Measurements from ENCODE around the gene GTF3C1.
"Not testable (repeated sequence)": the region's sequence is repeated elsewhere in the genome, so short reads cannot be mapped to it uniquely, and the experiment has no call there.

GTF3C1 gene, protein sequence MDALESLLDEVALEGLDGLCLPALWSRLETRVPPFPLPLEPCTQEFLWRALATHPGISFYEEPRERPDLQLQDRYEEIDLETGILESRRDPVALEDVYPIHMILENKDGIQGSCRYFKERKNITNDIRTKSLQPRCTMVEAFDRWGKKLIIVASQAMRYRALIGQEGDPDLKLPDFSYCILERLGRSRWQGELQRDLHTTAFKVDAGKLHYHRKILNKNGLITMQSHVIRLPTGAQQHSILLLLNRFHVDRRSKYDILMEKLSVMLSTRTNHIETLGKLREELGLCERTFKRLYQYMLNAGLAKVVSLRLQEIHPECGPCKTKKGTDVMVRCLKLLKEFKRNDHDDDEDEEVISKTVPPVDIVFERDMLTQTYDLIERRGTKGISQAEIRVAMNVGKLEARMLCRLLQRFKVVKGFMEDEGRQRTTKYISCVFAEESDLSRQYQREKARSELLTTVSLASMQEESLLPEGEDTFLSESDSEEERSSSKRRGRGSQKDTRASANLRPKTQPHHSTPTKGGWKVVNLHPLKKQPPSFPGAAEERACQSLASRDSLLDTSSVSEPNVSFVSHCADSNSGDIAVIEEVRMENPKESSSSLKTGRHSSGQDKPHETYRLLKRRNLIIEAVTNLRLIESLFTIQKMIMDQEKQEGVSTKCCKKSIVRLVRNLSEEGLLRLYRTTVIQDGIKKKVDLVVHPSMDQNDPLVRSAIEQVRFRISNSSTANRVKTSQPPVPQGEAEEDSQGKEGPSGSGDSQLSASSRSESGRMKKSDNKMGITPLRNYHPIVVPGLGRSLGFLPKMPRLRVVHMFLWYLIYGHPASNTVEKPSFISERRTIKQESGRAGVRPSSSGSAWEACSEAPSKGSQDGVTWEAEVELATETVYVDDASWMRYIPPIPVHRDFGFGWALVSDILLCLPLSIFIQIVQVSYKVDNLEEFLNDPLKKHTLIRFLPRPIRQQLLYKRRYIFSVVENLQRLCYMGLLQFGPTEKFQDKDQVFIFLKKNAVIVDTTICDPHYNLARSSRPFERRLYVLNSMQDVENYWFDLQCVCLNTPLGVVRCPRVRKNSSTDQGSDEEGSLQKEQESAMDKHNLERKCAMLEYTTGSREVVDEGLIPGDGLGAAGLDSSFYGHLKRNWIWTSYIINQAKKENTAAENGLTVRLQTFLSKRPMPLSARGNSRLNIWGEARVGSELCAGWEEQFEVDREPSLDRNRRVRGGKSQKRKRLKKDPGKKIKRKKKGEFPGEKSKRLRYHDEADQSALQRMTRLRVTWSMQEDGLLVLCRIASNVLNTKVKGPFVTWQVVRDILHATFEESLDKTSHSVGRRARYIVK (N-terminal part only)

DNA sequence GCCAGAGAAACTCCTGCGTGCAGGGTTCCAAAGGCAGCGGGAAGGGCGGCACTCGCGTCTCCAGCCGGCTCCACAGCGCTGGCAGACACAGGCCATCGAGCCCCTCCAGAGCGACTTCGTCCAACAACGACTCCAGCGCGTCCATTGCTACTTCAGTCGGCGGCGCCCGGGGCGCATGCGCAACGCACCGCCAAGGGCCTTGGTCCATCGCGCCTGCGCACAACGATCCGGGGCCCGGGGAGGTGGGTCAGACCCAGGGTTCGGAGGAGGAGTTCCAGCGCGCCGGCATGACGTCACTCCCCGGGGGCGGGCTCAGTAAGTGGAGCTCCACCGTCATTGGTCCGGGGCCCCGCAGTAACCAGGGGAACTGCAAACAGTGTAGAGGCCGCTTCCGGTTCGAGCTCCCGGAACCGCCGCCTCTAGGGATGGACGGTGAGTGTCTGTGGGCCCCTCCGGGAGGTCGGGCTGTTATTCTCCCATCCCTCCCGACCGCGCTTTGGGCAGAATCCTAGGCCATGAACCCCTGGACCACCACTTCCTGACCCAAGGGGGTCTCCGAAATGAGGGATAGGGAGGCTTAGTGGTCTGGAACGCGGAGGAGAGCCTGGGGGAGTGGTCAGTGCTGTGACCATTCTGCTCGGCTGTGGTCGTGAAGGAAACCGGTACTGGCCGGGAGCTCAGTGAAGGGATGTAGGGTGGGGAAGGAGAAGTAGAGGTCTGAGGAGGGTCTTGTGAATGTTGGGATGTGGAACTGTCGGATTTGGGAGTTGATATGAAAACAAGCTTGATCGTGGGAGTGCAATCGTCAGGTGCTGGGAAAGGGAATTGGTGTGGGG is at the start of gene GTF3C1, which contains the start of gene KATNIP:
TSS of gene GTF3C1 (minus strand) at position 168 of the 836 bp plus-strand sequence. CDS start at position 145, 23 bp downstream.
TSS of gene KATNIP (plus strand) at position 399 of the 836 bp plus-strand sequence. CDS start at position 426, 27 bp downstream.
- peak; percentile 99 for DNase-seq

DNA sequence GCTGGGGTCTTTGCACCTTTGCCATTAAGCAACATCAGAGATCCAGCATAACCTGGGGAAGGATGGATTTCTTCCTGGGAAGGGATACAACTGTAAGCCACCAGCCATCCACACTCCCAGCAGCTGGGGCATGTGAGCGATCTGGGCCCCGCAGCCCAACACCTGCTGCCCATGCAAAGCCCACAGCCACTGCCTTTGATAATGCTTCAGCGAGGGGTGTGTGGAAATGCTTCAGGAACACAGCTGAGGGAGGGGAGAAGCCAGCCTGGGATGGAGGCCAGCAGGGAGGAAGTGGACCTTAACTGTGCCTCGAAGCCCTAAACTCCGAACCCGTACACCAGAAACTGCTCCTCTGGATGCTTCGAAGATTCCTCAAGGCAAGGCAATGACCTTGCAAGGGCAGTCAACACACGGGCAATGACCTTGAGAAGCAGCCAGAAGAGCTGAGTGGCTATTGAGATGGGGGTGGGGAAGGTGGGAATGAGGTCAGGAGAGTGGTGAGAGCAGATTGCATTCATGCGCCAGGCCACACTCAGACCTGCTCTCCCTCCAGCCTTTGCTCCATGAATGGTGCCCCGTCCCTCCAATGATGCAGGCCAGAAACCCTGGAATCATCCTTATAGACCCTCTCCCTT is 49.3 kb upstream of the GTF3C1 start:
- DNase-seq, result no peak

DNA sequence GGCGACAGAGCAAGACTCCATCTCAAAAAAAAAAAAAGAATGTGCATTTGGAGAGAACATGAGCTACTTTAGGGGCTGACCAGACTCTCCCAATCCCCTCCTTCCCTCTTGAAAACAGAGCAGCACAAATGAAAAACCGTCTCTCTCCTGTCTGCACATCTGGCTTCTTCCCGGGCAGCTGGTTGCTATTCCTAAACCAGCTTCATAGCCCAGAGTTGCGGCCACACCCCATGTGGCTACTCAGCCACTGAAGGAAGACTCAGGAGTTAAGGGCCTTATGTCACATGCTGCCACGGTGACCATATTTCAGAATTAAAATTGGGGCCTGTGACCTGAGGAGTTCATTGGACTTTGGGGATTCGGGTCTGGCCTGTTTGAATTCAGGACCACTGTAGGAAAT is 48.5 kb upstream of the GTF3C1 start:
- DNase-seq, result no peak

DNA sequence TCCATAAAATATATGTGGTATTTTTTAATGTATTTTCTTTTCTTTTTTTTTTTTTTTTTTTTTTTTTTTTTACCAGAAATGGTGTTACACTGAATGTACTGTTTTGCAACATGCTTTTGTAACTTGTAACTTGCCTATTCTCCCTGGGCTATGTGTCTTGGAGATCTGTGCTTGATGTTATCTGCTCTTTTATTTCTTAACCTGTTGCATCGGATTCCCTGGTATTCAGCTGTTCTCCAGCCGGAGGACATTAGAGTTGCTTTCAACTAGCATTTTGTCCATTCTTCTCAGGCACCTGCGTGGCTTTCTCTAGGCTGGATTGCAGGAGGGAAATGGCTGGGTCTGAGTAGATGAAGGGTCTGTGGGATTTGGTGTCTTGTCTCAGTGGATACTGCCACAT is 47.6 kb upstream of the GTF3C1 start:
- DNase-seq, result no peak

DNA sequence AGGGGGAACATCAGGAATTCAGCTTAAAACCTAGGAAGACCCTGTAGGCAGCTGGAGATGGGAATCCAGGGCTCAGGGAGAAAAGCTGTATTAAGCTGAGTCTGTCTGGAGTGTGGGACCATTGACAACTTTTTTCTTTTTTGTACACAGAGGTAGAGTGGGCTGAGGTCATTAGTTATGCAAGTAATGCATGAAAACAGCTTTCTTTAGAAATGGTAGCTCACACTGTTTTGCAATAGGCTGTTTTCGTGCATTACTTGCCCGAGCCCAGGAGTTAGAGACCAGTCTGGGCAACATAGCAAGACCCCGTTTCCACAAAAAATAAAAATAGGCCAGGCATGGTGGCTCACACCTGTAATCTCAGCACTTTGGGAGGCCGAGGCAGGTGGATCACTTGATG is 46.7 kb upstream of the GTF3C1 start:
- DNase-seq, result no peak

DNA sequence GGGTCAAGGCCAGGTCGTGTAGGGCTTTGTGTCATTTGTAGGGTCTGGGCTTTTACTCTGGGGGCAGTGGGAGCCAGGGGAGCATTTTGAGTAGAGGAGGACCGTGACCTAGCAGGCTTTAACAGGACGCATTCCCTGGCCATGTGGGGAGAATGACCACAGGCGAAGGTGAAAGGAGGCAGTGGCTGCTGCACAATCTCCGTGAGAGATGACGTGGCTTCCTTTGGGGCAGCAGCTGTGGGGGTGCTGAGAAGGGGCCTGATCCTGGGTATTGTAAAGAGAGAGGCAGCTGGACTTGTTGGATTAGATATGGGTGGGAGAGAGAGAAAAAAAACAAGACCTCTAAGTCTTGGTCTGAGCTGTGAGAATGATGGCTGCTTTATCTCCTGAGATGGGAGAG is 46.3 kb upstream of the GTF3C1 start:
- DNase-seq, result no peak

DNA sequence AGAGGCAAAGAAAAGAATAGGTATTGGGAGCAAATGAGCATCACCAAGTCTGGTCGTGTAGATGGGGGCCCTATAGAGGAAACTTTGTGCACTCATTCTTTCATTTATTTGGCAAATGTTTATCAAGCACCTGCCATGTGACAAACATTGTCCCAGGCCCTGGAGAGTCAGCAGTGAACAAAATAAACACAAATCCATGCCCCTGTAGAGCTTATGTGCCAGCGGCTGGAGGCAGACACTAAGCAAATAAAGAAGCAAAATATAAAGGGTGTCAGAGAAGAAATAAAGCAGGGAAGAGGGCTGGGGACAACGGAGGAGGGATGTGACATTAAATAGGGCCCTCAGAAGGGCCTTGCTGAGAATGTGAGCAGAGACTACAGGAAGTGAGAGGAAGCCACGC is 45.8 kb upstream of the GTF3C1 start:
- no peak for DNase-seq

DNA sequence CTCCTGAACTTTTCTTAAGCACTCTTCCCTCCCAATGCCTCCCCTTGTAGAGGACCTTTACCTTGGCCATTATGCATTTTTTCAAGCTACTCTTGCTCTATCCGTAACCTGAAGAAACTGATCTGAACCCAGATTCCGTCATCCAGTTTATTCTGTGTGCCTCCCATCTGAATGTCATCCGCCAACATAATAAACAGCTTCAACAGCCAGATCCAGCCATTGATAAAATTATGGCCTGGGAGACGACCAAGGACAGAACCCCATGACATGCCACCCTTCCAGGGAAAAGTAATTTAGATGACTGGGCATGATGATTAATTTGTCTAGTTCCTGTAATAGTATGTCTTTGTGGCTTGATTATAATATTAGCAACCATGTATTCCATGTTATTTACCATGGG is 42.1 kb upstream of the GTF3C1 start:
- DNase-seq, result no peak

DNA sequence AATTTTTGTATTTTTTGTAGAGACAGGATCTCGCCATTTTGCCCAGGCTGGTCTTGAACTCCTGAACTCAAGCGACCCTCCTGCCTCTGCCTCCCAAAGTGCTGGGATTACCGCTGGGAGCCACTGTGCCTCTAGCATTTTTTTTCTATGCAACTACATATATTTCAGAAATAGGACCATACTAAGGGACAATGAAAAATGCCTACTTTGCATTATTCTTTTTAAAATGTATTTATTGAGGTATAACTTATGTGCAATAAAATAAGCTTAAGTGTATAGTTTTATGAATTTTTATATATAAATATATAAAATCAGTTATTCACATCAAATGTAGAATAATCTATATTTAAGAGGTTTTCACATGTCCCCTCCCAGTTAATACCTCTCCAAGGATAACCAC is 38.3 kb upstream of the GTF3C1 start:
- DNase-seq, result no peak

DNA sequence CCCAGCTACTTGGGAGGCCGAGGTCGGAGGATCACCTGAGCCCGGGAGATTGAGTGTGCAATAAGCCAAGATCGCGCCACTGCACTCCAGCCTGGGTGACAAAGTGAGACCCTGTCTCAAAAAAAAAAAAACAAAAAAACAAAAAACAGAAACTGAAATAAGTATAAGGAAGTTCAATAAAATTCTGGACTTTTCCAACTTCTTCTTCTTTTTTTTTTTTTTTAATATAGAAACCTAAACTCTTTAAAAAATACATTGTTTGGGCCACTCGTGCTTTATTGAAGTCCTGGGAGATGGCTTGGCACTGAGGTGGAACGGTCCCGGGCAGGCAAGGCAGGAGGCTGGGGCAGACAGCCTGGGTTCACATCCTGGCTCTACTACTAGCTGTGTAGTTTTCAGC is 37.0 kb upstream of the GTF3C1 start:
- DNase-seq, result no peak

DNA sequence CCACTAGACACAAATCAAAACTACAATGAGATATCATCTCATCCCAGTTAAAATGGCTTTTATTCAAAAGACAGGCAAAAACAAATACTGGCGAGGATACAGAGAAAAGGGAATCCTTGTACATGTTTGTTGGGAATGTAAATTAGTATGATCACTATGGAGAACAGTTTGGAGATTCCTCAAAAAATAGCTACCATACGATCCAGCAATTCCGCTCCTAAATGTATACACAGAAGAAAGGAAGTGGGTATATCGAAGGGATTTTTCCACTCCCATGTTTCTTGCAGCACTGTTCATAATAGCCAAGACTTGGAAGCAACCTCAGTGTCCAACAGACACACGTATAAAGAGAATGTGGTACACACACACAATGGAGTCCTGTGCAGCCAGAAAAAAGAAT is 35.5 kb upstream of the GTF3C1 start:
- DNase-seq, result no peak

DNA sequence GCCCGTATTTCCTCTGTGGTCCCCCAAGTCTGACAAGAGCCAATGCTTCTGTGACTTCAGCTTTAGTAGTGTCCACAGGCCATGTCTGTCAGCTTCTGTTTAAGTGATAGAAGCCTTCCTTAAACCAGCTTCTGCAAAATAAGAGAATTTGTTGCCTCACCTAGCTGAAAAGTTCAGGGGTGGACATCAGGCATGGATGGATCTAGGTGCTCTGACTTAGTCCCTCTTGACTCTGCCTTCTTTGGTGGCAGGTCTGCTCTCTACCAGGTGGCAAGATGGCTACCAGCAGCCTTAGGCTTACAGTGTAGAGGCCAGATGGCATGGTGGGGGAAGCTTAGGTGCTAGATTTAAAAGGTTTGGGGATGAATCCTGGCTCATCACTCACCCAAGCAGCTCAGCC is 33.9 kb upstream of the GTF3C1 start:
- DNase-seq, result no peak

DNA sequence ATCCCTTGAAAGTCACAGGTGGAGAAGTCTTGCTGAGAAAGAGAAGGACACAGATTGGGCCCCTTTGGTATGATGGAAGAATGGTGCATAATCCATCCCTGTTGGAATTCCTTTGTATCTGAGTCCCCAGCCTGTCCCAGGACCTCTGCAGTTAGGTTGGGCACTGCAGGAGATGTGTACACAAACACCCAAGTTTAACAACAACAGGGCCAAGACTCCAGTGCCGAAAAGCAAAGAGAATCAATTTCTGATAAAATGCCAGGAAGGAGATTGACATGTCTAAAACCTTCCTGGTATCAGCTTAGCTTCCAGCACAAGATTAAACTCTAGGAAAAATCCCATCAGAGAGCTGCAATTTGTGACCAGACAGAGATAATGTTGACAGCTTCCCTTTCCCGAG is 33.2 kb upstream of the GTF3C1 start:
- DNase-seq, result no peak

DNA sequence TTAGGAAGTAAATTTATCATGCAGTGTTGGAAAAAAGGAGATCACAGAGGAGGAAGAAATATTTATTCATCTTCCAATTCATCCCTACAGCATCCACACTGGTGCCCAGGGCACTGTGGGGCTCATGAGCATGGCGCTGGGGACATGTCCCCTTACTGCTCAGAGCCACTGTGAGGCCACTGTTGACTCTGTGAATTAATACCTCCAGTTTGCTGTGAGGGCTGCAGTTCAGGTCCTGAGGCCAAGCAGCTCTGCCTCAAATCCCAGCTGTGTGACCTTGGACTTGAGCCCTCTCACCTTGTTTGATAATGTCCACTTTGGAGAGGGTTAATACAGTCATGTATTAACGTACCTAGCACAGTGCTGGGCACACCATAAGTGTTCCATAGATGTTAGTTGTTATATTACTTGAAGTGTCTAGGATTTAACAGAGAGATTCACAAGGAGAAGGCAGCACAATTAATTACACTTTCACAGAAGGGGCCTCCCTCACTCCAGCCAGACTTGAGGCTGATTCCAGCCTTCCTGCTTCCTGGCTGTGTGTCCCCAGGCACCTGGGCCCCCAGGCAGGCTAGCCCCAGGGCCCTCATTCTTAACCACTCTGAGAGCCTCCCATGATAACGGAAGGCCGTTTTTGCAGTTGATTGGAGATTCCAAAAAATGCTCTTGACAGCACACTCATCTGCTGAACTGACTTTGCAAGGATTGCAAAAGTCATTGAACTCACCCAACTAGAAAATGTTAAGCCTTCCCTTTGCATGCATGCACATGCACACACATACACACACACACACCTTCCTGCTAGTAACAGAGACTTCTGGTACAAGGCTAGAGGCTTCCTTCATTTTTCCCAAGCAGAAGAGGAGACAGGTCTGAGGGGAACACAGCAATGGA is 29.6 kb upstream of the GTF3C1 start:
- DNase-seq, result no peak

DNA sequence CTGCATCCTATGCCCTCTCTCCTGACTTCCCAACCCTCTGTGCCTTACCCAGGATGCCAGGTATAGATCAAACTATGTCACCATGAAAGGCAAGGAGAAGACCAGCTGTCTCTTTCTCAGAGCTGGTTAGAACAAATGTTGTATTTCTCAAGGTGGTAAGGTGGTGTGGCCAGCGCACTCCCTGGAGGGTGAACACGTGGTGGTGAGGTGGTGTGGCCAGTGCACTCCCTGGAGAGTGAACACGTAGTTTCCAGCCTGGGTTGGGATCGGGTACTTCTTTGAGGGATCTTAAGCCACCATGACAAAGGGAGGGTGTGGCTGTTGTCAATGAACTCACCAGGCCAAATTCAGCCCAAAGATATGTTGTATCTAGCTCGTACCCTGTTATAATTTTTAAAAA is 27.0 kb upstream of the GTF3C1 start:
- DNase-seq, result no peak

DNA sequence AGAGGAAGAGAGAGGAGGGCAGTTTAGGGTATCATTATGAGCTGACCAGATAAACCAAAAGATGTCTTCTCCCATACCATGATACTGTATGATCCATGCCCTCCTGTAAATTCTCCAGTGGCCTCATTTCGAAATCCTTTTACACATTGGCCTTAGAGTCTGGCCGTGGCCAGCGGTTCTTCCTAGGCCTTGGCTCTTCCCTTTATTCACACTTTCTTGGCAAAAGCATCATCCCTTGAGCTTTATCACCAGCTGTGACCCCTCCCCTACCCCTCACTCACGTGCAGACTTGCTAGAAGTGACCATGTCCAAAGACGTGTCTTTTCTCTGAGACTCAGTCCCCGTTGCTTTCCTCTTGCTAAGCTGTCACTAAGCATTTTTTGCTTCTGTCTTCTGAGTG is 23.0 kb upstream of the GTF3C1 start:
- no peak for DNase-seq

DNA sequence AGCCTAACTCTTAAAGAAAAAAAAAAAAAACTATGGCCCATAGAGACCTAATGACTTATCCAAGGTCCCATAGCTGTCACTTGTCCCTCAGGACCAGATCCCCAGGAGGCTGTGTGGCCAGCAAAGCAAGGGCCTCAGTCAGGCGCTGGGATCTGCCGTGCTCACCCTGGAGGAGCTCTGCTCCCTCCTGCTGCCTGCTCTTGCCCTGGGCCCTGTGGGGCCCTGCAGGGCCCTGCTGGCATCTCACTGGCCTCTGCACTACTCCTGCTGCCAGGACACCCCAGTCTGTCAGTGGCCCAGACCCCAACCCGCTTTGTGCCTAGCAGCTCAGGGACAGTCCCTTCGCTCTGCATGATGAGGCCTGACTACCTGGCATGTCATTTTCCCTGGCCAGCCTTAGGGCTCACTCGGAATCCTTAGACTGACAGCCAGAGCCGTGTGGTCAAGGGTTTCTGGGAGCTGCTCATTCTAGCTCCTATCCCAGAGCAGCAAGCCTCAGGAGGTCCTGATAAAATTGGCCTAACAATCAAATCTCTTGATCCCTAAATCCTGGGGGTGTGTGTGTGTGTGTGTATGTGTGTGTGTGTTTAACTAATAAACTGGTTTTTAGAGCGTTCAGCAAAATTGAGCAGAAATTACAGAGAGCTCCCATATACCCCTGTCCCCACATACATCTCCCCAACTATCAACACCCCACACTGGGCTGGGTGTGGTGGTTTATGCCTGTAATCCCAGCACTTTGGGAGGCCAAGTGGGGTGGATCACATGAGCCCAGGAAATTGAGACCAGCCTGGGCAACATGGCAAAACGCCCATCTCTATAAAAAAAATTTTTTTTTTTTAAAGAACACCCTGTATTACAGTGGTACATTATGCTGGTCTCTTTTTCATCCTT is 22.0 kb upstream of the GTF3C1 start:
- no peak for DNase-seq

DNA sequence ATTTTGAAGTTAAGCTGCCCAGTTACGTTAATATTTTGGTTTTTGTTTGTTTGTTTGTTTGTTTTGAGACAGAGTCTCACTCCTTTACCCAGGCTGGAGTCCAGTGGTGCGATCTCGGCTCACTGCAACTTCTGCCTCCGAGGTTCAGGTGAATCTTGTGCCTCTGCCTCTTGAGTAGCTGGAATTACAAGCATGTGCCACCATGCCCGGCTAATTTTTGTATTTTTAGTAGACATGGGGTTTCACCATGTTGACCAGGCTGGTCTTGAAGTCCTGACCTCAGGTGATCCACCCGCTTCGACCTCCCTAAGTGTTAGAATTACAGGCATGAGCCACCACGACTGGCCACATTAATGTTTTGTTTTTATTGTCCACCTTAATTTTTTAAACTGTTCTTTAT is 21.3 kb upstream of the GTF3C1 start:
- DNase-seq, result not testable (repeated sequence)

DNA sequence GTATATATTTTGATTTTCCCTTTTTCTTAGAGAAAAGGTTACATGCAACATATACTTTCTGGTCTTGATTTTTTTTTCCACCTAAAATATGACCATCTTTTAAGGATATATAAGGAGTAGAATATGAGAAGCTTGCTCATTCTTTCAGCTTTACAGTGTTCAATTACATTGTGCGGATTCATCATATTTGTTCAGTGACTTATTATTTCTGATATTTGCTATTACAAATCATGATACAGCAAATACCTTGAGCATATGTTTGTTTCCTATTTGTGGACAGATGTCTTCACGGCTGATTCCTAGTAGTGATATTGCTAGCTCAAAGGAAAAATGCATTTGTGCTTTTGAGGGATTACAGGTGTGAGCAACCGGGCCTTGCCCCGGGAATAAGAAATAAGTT is 18.4 kb upstream of the GTF3C1 start:
- DNase-seq, result no peak

All from GOT3 (cell line).